SU-DHL-6 (cell line): Measurements from ENCODE around the gene CHCHD3.

Source experiments
- H2AFZ ChIP-seq: fragments of 200-600 bp; sonication (generic); 2 replicates; pipeline ENCODE4 v1.6.1; 2014; ENCODE audit warnings: low read depth, mild to moderate bottlenecking, moderate library complexity, mixed read lengths, antibody characterized with exemption, low read length; ENCODE audit not compliant: severe bottlenecking
- H3F3A ChIP-seq: fragments of 200-600 bp; shearing (Covaris generic); 2 replicates; pipeline ENCODE4 v1.6.0; 2016; ENCODE audit warnings: antibody characterized with exemption, mild to moderate bottlenecking; ENCODE audit not compliant: insufficient read depth
- H3K27ac ChIP-seq: fragments of 200-600 bp; sonication (generic); 2 replicates; pipeline ENCODE4 v1.5.1; 2016; ENCODE audit warnings: low read depth, mild to moderate bottlenecking, low read length, moderate library complexity, mixed read lengths
- H3K27me3 ChIP-seq: fragments of 200-600 bp; sonication (generic), shearing (Covaris generic); 2 replicates; pipeline ENCODE4 v1.6.0; 2014; ENCODE audit warnings: mild to moderate bottlenecking, low read length
- H3K36me3 ChIP-seq: fragments of 200-600 bp; sonication (generic); 2 replicates; pipeline ENCODE4 v1.6.1; 2014; ENCODE audit warnings: mild to moderate bottlenecking, low read length, mixed read lengths
- H3K4me2 ChIP-seq: fragments of 300-600, 200-600 bp; shearing (Covaris generic), sonication (generic); 2 replicates; pipeline ENCODE4 v1.6.0; 2014; ENCODE audit warnings: low read length, low read depth, mild to moderate bottlenecking; ENCODE audit not compliant: poor library complexity, severe bottlenecking
- H3K4me3 ChIP-seq: fragments of 200-600 bp; sonication (generic); 2 replicates; pipeline ENCODE4 v1.5.1; 2014; ENCODE audit warnings: antibody characterized with exemption, low read length, mild to moderate bottlenecking, mixed read lengths; ENCODE audit not compliant: insufficient read depth, poor library complexity, severe bottlenecking
- H3K79me2 ChIP-seq: fragments of 200-600 bp; sonication (generic); 2 replicates; pipeline ENCODE4 v1.6.1; 2014; ENCODE audit warnings: mild to moderate bottlenecking, low read length, moderate library complexity; ENCODE audit not compliant: insufficient read depth
- H3K9ac ChIP-seq: fragments of 200-600 bp; sonication (generic); 2 replicates; pipeline ENCODE4 v1.7.0; 2014; ENCODE audit warnings: mild to moderate bottlenecking, low read length
- H3K9me2 ChIP-seq: fragments of 200-600 bp; sonication (generic); replicated peaks from 2 replicates; pipeline ENCODE4 v1.6.1; 2014; ENCODE audit warnings: low read length; ENCODE audit not compliant: insufficient read depth
- H3K9me3 ChIP-seq: fragments of 200-600 bp; sonication (generic); 2 replicates; pipeline ENCODE4 v1.6.1; 2014; ENCODE audit warnings: low read length, mixed read lengths; ENCODE audit not compliant: insufficient read depth
- H4K20me1 ChIP-seq: fragments of 200-600 bp; sonication (generic); 2 replicates; pipeline ENCODE4 v1.6.1; 2014; ENCODE audit warnings: low read depth, mild to moderate bottlenecking, antibody characterized with exemption, low read length, moderate library complexity, mixed read lengths
- EZH2phosphoT487 ChIP-seq: fragments of 200-600 bp; sonication (generic), shearing (Covaris generic); conservative IDR thresholded peaks from 2 replicates; pipeline ENCODE4 v1.6.1; 2018; ENCODE audit warnings: mild to moderate bottlenecking, antibody characterized with exemption, low read length, moderate library complexity, mixed read lengths
- TF ChIP-seq, protein P1 (sequence below): fragments of 200-600 bp; sonication (generic); IDR thresholded peaks from one replicate; pipeline ENCODE4 v1.5.1; 2017; ENCODE audit warnings: antibody characterized with exemption, mild to moderate bottlenecking, low read length, moderate library complexity; ENCODE audit not compliant: insufficient read depth, poor library complexity, severe bottlenecking

CHCHD3 gene

DNA sequence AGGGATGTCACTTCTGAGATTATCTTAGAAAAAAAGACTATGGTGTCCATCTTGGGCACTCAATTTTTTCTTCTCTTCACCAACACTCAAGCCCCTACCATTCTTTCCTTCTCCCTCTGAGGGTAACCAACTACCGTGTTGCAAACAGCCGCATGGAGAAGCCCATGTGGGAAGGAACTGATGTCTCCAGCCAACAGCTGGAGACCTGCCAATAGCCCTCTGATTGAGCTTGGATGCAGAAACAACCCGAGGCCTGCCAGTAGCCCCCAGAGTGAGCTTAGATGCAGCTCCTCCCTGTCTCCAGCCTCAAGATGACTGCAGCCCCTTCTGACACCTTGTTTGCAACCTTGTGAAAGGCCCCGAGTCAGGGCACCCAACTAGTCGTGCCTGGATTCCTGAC, 36.4 kb upstream of the CHCHD3 start:
- Histone ChIP-seq H3F3A (no peaks in the 10 kb centered on the region), H3K79me2 (no peaks in the 10 kb centered on the region), H2AFZ (no peak overlapping the region), H3K9me3 (no peaks in the 10 kb centered on the region), H3K4me3 (no peak overlapping the region), H3K27ac (no peak overlapping the region), H4K20me1 (no peaks in the 10 kb centered on the region), H3K9me2 (no peaks in the 10 kb centered on the region), H3K36me3 (no peaks in the 10 kb centered on the region), H3K27me3 (no peaks in the 10 kb centered on the region), H3K4me2 (no peak overlapping the region), H3K9ac (no peak overlapping the region)
- TF ChIP-seq, protein P1, sequence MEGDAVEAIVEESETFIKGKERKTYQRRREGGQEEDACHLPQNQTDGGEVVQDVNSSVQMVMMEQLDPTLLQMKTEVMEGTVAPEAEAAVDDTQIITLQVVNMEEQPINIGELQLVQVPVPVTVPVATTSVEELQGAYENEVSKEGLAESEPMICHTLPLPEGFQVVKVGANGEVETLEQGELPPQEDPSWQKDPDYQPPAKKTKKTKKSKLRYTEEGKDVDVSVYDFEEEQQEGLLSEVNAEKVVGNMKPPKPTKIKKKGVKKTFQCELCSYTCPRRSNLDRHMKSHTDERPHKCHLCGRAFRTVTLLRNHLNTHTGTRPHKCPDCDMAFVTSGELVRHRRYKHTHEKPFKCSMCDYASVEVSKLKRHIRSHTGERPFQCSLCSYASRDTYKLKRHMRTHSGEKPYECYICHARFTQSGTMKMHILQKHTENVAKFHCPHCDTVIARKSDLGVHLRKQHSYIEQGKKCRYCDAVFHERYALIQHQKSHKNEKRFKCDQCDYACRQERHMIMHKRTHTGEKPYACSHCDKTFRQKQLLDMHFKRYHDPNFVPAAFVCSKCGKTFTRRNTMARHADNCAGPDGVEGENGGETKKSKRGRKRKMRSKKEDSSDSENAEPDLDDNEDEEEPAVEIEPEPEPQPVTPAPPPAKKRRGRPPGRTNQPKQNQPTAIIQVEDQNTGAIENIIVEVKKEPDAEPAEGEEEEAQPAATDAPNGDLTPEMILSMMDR, result no peak
- no peak for TF ChIP-seq EZH2phosphoT487

DNA sequence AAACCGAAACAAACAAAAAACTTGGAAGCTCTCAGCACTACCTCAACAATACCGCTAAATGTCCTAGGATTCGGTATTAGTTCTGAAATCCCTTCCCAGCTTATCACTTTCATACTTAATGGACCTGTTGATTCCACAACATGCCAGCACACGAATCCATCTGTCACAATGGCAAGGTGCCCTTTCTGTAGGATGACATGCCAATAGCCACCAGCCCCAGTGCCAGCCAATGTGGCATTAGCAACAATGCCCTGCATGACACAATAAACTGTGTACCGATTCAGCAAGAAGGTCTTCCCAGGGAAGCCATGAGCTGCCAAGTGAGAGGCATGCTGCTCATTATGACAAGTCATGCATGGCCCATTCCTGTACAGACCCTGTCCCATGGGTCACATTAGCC, 35.6 kb upstream of the CHCHD3 start:
- Histone ChIP-seq H3K27me3 (no peaks in the 10 kb centered on the region), H3K27ac (no peak overlapping the region), H4K20me1 (no peaks in the 10 kb centered on the region), H3K36me3 (no peaks in the 10 kb centered on the region), H3K4me3 (no peak overlapping the region), H3K9ac (no peak overlapping the region), H3F3A (no peaks in the 10 kb centered on the region), H3K9me3 (no peaks in the 10 kb centered on the region), H3K9me2 (no peaks in the 10 kb centered on the region), H3K79me2 (no peaks in the 10 kb centered on the region), H3K4me2 (no peak overlapping the region), H2AFZ (no peak overlapping the region)
- TF ChIP-seq, protein P1, result no peak
- no peak for TF ChIP-seq EZH2phosphoT487

DNA sequence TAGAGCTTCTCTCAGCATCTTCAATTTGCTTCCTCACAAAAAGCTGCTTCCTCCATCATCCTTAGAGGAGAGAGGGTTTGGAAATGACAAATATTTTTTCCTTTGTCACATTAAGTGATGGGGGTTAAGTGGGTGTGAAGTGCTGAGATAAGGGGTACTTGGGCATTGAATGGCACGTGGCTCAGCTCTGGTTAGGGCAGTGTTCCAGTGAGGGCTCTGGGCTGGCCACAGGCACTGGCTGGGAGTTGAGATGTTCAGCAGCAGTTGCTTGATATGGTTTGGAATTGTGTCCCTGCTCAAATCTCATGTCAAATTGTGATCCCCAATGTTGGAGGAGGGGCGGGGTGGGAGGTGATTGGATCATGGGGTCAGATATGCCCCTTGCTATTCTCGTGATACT, 33.7 kb upstream of the CHCHD3 start:
- H3K9ac ChIP-seq, result no peak overlapping the region
- no peaks in the 10 kb centered on the region for H3K36me3 ChIP-seq
- H3K4me2 ChIP-seq, result no peak overlapping the region
- H3K9me3 ChIP-seq, result no peaks in the 10 kb centered on the region
- TF ChIP-seq, protein P1, result no peak
- TF ChIP-seq EZH2phosphoT487, result no peak
- H4K20me1 ChIP-seq, result no peaks in the 10 kb centered on the region
- H3K9me2 ChIP-seq, result no peaks in the 10 kb centered on the region
- no peak overlapping the region for H2AFZ ChIP-seq
- no peaks in the 10 kb centered on the region for H3F3A ChIP-seq
- H3K27me3 ChIP-seq, result no peaks in the 10 kb centered on the region
- H3K4me3 ChIP-seq, result no peak overlapping the region
- H3K79me2 ChIP-seq, result no peaks in the 10 kb centered on the region
- no peak overlapping the region for H3K27ac ChIP-seq

DNA sequence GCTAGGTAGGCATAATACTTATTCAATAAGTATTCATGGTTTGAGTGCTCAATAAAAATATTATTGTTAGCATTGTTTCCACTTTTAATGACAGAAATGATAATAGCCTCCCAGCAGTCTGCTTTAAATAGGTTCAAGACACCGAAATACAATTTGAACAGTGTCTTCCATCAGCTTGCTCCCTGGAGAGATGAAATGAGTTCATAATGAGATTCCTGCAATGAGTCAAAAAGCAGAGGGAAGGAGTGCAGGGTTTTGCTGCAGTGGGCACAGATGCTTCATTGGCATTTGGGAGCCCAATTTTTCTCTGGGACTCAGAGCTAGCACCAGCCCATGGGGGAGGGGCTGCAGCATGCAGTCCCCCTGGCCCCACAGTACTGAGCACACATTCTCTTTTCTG, 32.6 kb upstream of the CHCHD3 start:
- H3F3A ChIP-seq, result no peaks in the 10 kb centered on the region
- H3K36me3 ChIP-seq, result no peaks in the 10 kb centered on the region
- H3K27ac ChIP-seq, result no peak overlapping the region
- H3K79me2 ChIP-seq, result no peaks in the 10 kb centered on the region
- H3K4me2 ChIP-seq, result no peak overlapping the region
- no peaks in the 10 kb centered on the region for H3K27me3 ChIP-seq
- H4K20me1 ChIP-seq, result no peaks in the 10 kb centered on the region
- TF ChIP-seq, protein P1, result no peak
- no peak for TF ChIP-seq EZH2phosphoT487
- no peaks in the 10 kb centered on the region for H3K9me2 ChIP-seq
- no peak overlapping the region for H3K4me3 ChIP-seq
- no peak overlapping the region for H2AFZ ChIP-seq
- no peak overlapping the region for H3K9ac ChIP-seq
- H3K9me3 ChIP-seq, result no peaks in the 10 kb centered on the region
